ENCODE data around the gene BCAS3. TPM values are rescaled to one million over a fixed set of nuclear protein-coding genes. Genes with fewer than 3 reads are reported as not detected.

BCAS3 gene
- total RNA-seq, 2 experiments from 2014 or later = 20.1 to 31.8 TPM

DNA sequence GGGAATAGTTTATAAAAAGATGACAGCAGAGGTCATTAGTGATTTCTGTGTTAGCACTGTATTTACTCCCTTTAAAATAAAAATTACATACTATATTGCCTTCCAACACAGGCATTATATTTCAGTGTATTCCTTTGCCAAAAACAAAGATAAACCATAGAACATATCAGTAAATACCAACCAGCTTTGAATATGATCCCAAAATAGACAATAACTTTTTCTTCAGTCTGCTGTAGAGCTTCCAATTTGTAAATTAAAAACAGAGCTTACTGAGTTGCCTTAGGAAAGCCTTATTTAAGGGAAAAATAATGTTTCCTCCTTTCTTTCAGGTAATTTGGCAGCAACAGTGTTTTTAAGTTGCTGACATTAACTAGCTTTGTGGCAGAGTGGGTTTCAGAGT is 369.9 kb downstream of the BCAS3 start:
- Mint-ChIP-seq H3K4me1 (ENCODE audit: low read depth) (peaks cover 8% of the 10 kb centered on the region), H3K27me3 (no peaks in the 10 kb centered on the region), H3K9me3 (no peaks in the 10 kb centered on the region), H3K27ac (no peak overlapping the region), H3K36me3 (ENCODE audit: low read depth) (no peaks in the 10 kb centered on the region), H3K4me3 (no peak overlapping the region)
- Histone ChIP-seq H3K27me3 (ENCODE audit: control insufficient read depth in 1 of 2, insufficient read depth in 2 of 2, low read length in 2 of 2) (no peaks in the 10 kb centered on the region), H3K4me3 (ENCODE audit: low read length) (no peak overlapping the region), H3K27ac (ENCODE audit: low read depth in 1 of 2, low read length in 2 of 2) (no peak overlapping the region), H3K36me3 (ENCODE audit: insufficient read depth, low read length) (no peaks in the 10 kb centered on the region), H3K4me1 (ENCODE audit: insufficient read depth, low read length) (no peaks in the 10 kb centered on the region), H3K9me3 (ENCODE audit: control insufficient read depth in 1 of 2, insufficient read depth in 1 of 2, low read length in 2 of 2) (no peaks in the 10 kb centered on the region)
- ChIA-PET CTCF (interaction anchor here (0.6 to 0.7 kb wide), 2 partner anchors 9 to 20 kb away, joined by 3 to 4 read pairs; no protein-coding TSS in a partner anchor), POLR2A (no interaction called here)
- TF ChIP-seq, protein P1, sequence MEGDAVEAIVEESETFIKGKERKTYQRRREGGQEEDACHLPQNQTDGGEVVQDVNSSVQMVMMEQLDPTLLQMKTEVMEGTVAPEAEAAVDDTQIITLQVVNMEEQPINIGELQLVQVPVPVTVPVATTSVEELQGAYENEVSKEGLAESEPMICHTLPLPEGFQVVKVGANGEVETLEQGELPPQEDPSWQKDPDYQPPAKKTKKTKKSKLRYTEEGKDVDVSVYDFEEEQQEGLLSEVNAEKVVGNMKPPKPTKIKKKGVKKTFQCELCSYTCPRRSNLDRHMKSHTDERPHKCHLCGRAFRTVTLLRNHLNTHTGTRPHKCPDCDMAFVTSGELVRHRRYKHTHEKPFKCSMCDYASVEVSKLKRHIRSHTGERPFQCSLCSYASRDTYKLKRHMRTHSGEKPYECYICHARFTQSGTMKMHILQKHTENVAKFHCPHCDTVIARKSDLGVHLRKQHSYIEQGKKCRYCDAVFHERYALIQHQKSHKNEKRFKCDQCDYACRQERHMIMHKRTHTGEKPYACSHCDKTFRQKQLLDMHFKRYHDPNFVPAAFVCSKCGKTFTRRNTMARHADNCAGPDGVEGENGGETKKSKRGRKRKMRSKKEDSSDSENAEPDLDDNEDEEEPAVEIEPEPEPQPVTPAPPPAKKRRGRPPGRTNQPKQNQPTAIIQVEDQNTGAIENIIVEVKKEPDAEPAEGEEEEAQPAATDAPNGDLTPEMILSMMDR (IDR thresholded peaks at IDR 0.05) = no peak
- ATAC-seq (ENCODE audit: poor library complexity) (no peak), DNase-seq (no peak)
- intact Hi-C loops (cut with DNase I, micrococcal nuclease) = loop anchor here in 1 of 2 experiments (10.0 kb wide), 1 partner anchor 63 kb away; no protein-coding TSS in a partner anchor

DNA sequence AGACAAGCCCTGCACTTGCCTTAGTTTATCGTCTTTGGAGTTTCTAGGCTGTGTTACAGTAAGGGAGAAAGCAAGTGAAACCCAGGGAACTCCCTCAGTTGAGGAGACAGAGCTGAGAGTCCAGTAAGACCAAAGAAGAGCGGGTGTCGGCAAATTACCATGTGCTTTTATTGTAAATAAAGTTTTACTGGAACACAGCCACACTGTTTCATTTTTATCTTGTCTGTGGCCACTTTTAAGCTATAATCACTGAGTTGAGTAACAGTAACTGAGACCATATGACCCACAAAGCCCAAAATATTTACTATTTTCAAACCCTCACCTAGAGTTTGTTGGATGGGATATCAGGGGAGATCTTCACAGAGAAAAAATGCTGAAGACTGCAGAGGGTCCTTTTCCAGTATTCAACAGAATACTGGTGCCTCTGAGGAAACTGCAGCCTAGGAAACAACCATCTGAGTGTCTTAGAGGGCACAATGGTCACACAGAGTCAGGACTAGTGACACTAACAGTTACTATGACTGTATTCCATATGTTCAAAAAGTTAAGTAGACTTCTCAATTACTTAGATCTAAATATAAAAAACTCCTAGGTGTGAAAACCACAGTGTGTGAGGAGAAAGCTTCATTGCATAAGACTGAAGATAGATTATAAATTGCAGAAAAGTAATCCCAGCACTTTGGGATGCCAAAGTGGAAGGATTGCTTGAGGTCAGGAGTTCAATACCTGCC is 370.9 kb downstream of the BCAS3 start:
- intact Hi-C loops (cut with DNase I, micrococcal nuclease) = loop anchor here in 1 of 2 experiments (10.0 kb wide), 1 partner anchor 64 kb away; no protein-coding TSS in a partner anchor
- no peaks in the 10 kb centered on the region for H3K36me3 Mint-ChIP-seq (ENCODE audit: low read depth)
- H3K4me3 ChIP-seq (ENCODE audit: low read length) = no peak overlapping the region
- H3K4me1 Mint-ChIP-seq (ENCODE audit: low read depth) = peaks cover 8% of the 10 kb centered on the region
- ChIA-PET CTCF (interaction anchor here (0.7 kb wide), 1 partner anchor 18 kb away, joined by 3 read pairs; no protein-coding TSS in a partner anchor), POLR2A (no interaction called here)
- DNase-seq = no peak
- H3K9me3 ChIP-seq (ENCODE audit: control insufficient read depth in 1 of 2, insufficient read depth in 1 of 2, low read length in 2 of 2) = no peaks in the 10 kb centered on the region
- no peaks in the 10 kb centered on the region for H3K9me3 Mint-ChIP-seq
- no peak for ATAC-seq (ENCODE audit: poor library complexity)
- no peaks in the 10 kb centered on the region for H3K27me3 Mint-ChIP-seq
- no peaks in the 10 kb centered on the region for H3K4me1 ChIP-seq (ENCODE audit: insufficient read depth, low read length)
- H3K4me3 Mint-ChIP-seq = no peak overlapping the region
- no peaks in the 10 kb centered on the region for H3K27me3 ChIP-seq (ENCODE audit: control insufficient read depth in 1 of 2, insufficient read depth in 2 of 2, low read length in 2 of 2)
- H3K27ac Mint-ChIP-seq = no peak overlapping the region
- H3K36me3 ChIP-seq (ENCODE audit: insufficient read depth, low read length) = no peaks in the 10 kb centered on the region
- H3K27ac ChIP-seq (ENCODE audit: low read depth in 1 of 2, low read length in 2 of 2) = no peak overlapping the region
- TF ChIP-seq, protein P1 (IDR thresholded peaks at IDR 0.05) = no peak

DNA sequence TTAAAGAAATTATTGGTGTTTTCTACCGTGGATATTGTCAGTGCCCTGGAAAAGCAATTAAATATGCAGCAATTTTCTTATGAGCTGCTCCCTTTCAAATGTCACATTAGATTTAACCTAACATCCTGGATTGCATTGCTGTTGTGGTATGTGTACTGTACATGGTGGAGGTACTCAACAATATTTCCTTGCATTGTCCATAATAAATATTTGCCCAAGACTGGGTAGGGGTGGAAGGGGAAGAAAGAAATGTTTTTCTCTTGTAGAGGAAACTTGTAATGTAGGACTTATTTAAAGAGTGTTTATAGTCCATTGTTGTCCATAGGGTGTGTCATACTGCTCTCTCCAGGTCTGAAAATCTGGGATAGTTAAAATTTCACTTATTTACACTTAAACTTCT is 375.8 kb downstream of the BCAS3 start:
- Histone ChIP-seq H3K27me3 (ENCODE audit: control insufficient read depth in 1 of 2, insufficient read depth in 2 of 2, low read length in 2 of 2) (no peaks in the 10 kb centered on the region), H3K36me3 (ENCODE audit: insufficient read depth, low read length) (no peaks in the 10 kb centered on the region), H3K27ac (ENCODE audit: low read depth in 1 of 2, low read length in 2 of 2) (no peak overlapping the region), H3K9me3 (ENCODE audit: control insufficient read depth in 1 of 2, insufficient read depth in 1 of 2, low read length in 2 of 2) (no peaks in the 10 kb centered on the region), H3K4me1 (ENCODE audit: insufficient read depth, low read length) (no peaks in the 10 kb centered on the region), H3K4me3 (ENCODE audit: low read length) (no peak overlapping the region)
- Mint-ChIP-seq H3K4me1 (ENCODE audit: low read depth) (peaks cover 13% of the 10 kb centered on the region), H3K27ac (no peak overlapping the region), H3K9me3 (no peaks in the 10 kb centered on the region), H3K27me3 (no peaks in the 10 kb centered on the region), H3K36me3 (ENCODE audit: low read depth) (no peaks in the 10 kb centered on the region), H3K4me3 (no peak overlapping the region)
- intact Hi-C loops (cut with DNase I, micrococcal nuclease) = no loop called here
- ATAC-seq (ENCODE audit: poor library complexity) = no peak
- ChIA-PET POLR2A (interaction anchor here (0.7 to 0.8 kb wide), 2 partner anchors 20 to 26 kb away, joined by 3 read pairs; no protein-coding TSS in a partner anchor), CTCF (no interaction called here)
- DNase-seq = no peak
- TF ChIP-seq, protein P1 (IDR thresholded peaks at IDR 0.05) = no peak
